ENCODE data around the gene KCMF1. TPM values are rescaled to one million over a fixed set of nuclear protein-coding genes. Genes with fewer than 3 reads are reported as not detected.

Gene KCMF1
- total RNA-seq, 1 donor from 2014 or later, result 97.6 TPM

GRCh38 chr2:85009019-85009618, 38.2 kb downstream of the KCMF1 start:
- no peak for DNase-seq (ENCODE audit: low read depth)
- TF ChIP-seq CTCF (IDR thresholded peaks at IDR 0.05; ENCODE audit: insufficient read depth, low read length, poor library complexity, severe bottlenecking), result no peak
- H3K27me3 ChIP-seq (ENCODE audit: control insufficient read depth, insufficient read depth, low read length), result no peaks in the 10 kb centered on the region
- no peak overlapping the region for H3K4me3 ChIP-seq (ENCODE audit: low read depth, low read length)
- no peaks in the 10 kb centered on the region for H3K36me3 ChIP-seq (ENCODE audit: control insufficient read depth, insufficient read depth, low read length)

- DNase-seq (ENCODE audit: low read depth), result no peak
- no peak for TF ChIP-seq CTCF (IDR thresholded peaks at IDR 0.05; ENCODE audit: insufficient read depth, low read length, poor library complexity, severe bottlenecking)
These were observed 39.4 kb downstream of the KCMF1 start for GRCh38 chr2:85010404-85010803.

GRCh38 chr2:85011098-85011497, 40.1 kb downstream of the KCMF1 start:
- H3K4me3 ChIP-seq (ENCODE audit: low read depth, low read length), result no peak overlapping the region
- no peak for TF ChIP-seq CTCF (IDR thresholded peaks at IDR 0.05; ENCODE audit: insufficient read depth, low read length, poor library complexity, severe bottlenecking)
- no peak for DNase-seq (ENCODE audit: low read depth)
- H3K27me3 ChIP-seq (ENCODE audit: control insufficient read depth, insufficient read depth, low read length), result no peaks in the 10 kb centered on the region
- no peaks in the 10 kb centered on the region for H3K36me3 ChIP-seq (ENCODE audit: control insufficient read depth, insufficient read depth, low read length)

More at GRCh38 chr2:85010404-85010803, 39.4 kb downstream of the KCMF1 start:
- H3K36me3 ChIP-seq (ENCODE audit: control insufficient read depth, insufficient read depth, low read length), result no peaks in the 10 kb centered on the region
- no peak overlapping the region for H3K4me3 ChIP-seq (ENCODE audit: low read depth, low read length)
- H3K27me3 ChIP-seq (ENCODE audit: control insufficient read depth, insufficient read depth, low read length), result no peaks in the 10 kb centered on the region

- no peaks in the 10 kb centered on the region for H3K27me3 ChIP-seq (ENCODE audit: control insufficient read depth, insufficient read depth, low read length)
- no peaks in the 10 kb centered on the region for H3K36me3 ChIP-seq (ENCODE audit: control insufficient read depth, insufficient read depth, low read length)
- DNase-seq (ENCODE audit: low read depth), result no peak
- H3K4me3 ChIP-seq (ENCODE audit: low read depth, low read length), result no peak overlapping the region
- peak; percentile 16 for TF ChIP-seq CTCF (IDR thresholded peaks at IDR 0.05; ENCODE audit: insufficient read depth, low read length, poor library complexity, severe bottlenecking)
These were observed 40.8 kb downstream of the KCMF1 start for GRCh38 chr2:85011747-85012146.

DNA sequence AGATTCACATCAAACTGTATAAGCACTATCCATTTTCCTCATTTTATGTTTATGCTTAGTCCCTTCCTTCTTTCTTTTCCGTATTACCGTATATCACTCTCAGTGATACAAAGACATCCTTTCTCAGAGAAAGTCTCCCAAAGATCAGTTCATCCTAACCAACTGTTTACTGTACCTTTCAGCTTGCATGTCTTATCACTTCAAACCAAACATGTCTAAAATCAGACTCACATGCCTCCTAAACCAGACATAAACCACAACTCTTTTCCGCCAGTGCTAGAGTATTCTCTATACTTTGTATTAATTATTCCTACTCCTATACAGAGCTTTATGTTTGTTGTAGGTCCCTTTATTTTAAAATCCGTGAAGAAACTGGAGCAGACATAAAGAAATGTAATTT, 41.5 kb downstream of the KCMF1 start:
- DNase-seq (ENCODE audit: low read depth), result no peak
- TF ChIP-seq CTCF (IDR thresholded peaks at IDR 0.05; ENCODE audit: insufficient read depth, low read length, poor library complexity, severe bottlenecking), result no peak

GRCh38 chr2:85012855-85013254, 41.9 kb downstream of the KCMF1 start:
- Histone ChIP-seq H3K36me3 (ENCODE audit: control insufficient read depth, insufficient read depth, low read length) (no peaks in the 10 kb centered on the region), H3K27me3 (ENCODE audit: control insufficient read depth, insufficient read depth, low read length) (no peaks in the 10 kb centered on the region), H3K4me3 (ENCODE audit: low read depth, low read length) (no peak overlapping the region)
- TF ChIP-seq CTCF (IDR thresholded peaks at IDR 0.05; ENCODE audit: insufficient read depth, low read length, poor library complexity, severe bottlenecking), result no peak
- DNase-seq (ENCODE audit: low read depth), result no peak

More for the DNA sequence above, 41.5 kb downstream of the KCMF1 start:
- H3K4me3 ChIP-seq (ENCODE audit: low read depth, low read length), result no peak overlapping the region
- no peaks in the 10 kb centered on the region for H3K36me3 ChIP-seq (ENCODE audit: control insufficient read depth, insufficient read depth, low read length)
- H3K27me3 ChIP-seq (ENCODE audit: control insufficient read depth, insufficient read depth, low read length), result no peaks in the 10 kb centered on the region
